ENCODE results near the gene METTL9. TPM values are rescaled to one million over a fixed set of nuclear protein-coding genes. Genes with fewer than 3 reads are reported as not detected.

The METTL9 gene
- total RNA-seq, 4 donors from 2014 or later = 97.0 to 118 (median 108) TPM

DNA sequence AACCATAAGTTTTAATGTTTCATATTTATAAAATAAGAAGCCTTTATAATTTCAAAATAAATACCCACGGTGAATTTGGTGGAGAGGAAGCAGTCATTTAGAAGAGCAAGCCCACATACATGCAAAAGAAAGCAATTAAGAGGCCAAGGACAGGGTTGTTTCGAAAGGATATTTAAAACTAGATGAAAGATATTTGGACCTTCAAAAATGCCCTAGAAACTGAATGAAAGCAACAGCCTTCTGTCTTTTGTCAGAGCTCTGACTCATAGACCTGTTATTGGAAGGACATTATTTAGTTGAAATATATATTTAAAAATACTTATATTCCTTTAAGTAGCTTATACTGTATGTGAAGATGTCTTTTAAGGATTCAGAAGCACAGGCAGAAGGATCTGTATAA lies 8.6 kb upstream of the METTL9 start:
- Histone ChIP-seq H3K27me3 (no peaks in the 10 kb centered on the region), H3K4me3 (no peak overlapping the region), H3K4me1 (no peaks in the 10 kb centered on the region), H3K9me3 (no peaks in the 10 kb centered on the region), H3K36me3 (no peaks in the 10 kb centered on the region), H3K27ac (no peak overlapping the region)
- TF ChIP-seq POLR2AphosphoS5 (IDR thresholded peaks at IDR 0.05) = no peak
- TF ChIP-seq, protein P1, sequence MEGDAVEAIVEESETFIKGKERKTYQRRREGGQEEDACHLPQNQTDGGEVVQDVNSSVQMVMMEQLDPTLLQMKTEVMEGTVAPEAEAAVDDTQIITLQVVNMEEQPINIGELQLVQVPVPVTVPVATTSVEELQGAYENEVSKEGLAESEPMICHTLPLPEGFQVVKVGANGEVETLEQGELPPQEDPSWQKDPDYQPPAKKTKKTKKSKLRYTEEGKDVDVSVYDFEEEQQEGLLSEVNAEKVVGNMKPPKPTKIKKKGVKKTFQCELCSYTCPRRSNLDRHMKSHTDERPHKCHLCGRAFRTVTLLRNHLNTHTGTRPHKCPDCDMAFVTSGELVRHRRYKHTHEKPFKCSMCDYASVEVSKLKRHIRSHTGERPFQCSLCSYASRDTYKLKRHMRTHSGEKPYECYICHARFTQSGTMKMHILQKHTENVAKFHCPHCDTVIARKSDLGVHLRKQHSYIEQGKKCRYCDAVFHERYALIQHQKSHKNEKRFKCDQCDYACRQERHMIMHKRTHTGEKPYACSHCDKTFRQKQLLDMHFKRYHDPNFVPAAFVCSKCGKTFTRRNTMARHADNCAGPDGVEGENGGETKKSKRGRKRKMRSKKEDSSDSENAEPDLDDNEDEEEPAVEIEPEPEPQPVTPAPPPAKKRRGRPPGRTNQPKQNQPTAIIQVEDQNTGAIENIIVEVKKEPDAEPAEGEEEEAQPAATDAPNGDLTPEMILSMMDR (IDR thresholded peaks at IDR 0.05) = no peak
- no peak for TF ChIP-seq EP300 (IDR thresholded peaks at IDR 0.05)
- TF ChIP-seq POLR2A (IDR thresholded peaks at IDR 0.05) = no peak
- no peak for ATAC-seq
- 48 to 54% methylated on average over 2 of the region's 2 CpGs for WGBS, 2 donors (ENCODE audit: low coverage in 1 of 2)

DNA sequence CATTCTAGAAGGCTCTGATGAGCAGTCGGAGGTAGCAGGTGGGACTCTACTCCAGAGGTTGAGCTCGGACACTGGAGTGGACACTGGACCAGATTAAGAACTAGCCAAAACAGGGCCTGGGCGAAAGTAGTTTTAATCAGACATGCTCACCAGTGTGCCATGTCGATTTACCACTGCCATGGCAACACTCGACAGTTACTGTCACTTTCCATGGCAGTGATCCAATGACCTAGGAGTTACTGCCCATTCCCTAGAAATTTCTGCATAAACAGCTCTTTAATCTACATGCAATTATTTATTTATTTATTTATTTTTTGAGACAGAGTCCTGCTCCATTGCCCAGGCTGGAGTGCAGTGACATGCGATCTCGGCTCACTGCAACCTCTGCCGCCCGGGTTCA lies 7.2 kb upstream of the METTL9 start:
- Histone ChIP-seq H3K27me3 (no peaks in the 10 kb centered on the region), H3K4me3 (no peak overlapping the region)
- WGBS, 2 donors (ENCODE audit: low coverage in 1 of 2) = 82 to 87% methylated on average over 2 to 9 of the region's 9 CpGs

DNA sequence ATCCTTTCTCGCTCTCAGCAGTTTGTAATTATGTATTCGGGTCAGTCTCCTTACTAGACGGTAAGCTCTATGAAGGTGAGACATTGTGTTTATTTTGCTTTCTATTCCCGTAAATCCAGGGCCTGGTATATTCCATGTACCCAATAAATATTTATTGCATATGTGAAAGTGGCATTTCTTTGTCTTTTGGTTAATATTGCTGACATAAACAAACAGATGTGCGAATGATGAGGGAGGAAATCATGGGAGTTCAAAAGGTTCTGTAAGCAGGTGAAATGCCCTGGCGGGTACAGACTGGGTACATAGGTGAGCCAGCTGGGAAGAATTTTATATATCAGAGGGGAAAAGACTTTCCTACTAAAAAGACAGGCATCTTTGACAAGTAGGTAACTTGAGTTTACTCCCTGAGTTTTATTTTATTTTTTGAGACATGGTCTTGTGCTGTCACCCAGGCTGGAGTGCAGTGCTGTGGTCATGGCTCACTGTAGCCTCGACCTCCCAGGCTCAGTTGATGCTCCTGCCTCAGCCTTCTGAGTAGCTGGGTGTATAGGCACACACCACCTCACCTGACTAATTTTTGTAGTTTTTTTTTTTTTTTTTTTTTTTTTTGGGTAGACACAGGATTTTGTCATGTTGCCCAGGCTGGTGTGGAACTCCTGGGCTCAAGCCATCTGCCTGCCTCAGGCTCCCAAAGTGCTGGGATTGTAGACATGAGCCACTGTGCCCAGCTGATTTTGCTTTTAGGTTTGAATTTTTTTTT lies 5.7 kb upstream of the METTL9 start:
- H3K27me3 ChIP-seq = no peaks in the 10 kb centered on the region
- no peaks in the 10 kb centered on the region for H3K9me3 ChIP-seq
- no peak overlapping the region for H3K27ac ChIP-seq
- WGBS, 2 donors (ENCODE audit: low coverage in 1 of 2) = 48 to 61% methylated on average over 5 to 7 of the region's 7 CpGs
- H3K4me3 ChIP-seq = no peak overlapping the region
- peaks cover 0 to 10% (median 0%) of the 10 kb centered on the region in 3 donors for H3K4me1 ChIP-seq
- no peaks in the 10 kb centered on the region for H3K36me3 ChIP-seq
- ATAC-seq = no peak
- TF ChIP-seq POLR2AphosphoS5 (IDR thresholded peaks at IDR 0.05) = no peak
- TF ChIP-seq EP300 (IDR thresholded peaks at IDR 0.05) = no peak
- TF ChIP-seq, protein P1 (IDR thresholded peaks at IDR 0.05) = no peak
- no peak for TF ChIP-seq POLR2A (IDR thresholded peaks at IDR 0.05)

More for the DNA sequence above, 7.2 kb upstream of the METTL9 start:
- TF ChIP-seq, protein P1 (IDR thresholded peaks at IDR 0.05) = no peak
- TF ChIP-seq POLR2AphosphoS5 (IDR thresholded peaks at IDR 0.05) (no peak), EP300 (IDR thresholded peaks at IDR 0.05) (no peak), POLR2A (IDR thresholded peaks at IDR 0.05) (no peak)
- Histone ChIP-seq H3K9me3 (no peaks in the 10 kb centered on the region), H3K27ac (no peak overlapping the region), H3K36me3 (no peaks in the 10 kb centered on the region), H3K4me1 (no peaks in the 10 kb centered on the region)
- ATAC-seq = no peak

DNA sequence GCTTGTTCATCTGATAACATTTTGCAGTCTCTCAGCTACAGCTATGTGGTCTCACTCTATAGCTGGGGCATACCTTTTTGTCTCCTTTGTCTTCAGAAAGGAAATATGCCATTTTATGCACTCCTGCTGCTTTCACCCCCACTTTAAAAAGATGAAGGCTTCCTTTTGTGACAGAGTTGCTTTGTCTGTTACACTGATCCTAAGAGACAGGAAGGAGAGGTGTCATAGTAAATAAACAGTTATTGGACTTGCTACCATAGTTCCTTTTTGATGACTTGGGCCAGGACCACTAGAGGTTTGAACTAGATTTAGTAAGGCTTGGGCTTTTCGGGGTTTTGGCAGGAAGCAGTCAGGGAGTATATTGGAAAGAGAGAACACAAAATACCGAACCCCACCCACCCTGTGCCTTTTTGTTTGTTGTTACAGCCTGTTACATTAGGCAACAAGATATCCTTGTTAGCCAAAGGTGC lies 1.8 kb upstream of the METTL9 start:
- 62 to 92% methylated on average over 2 of the region's 2 CpGs for WGBS, 2 donors (ENCODE audit: low coverage in 1 of 2)
- no peaks in the 10 kb centered on the region for H3K9me3 ChIP-seq
- H3K4me1 ChIP-seq = peaks cover 0 to 38% (median 9%) of the 10 kb centered on the region in 3 donors
- TF ChIP-seq, protein P1 (IDR thresholded peaks at IDR 0.05) = no peak
- TF ChIP-seq POLR2A (IDR thresholded peaks at IDR 0.05) = no peak
- TF ChIP-seq EP300 (IDR thresholded peaks at IDR 0.05) = no peak
- no peak for TF ChIP-seq POLR2AphosphoS5 (IDR thresholded peaks at IDR 0.05)
- no peak for ATAC-seq
- no peaks in the 10 kb centered on the region for H3K36me3 ChIP-seq
- H3K4me3 ChIP-seq = no peak overlapping the region
- no peaks in the 10 kb centered on the region for H3K27me3 ChIP-seq
- H3K27ac ChIP-seq = peak overlapping the region in 1 of 4 donors; percentile 96

DNA sequence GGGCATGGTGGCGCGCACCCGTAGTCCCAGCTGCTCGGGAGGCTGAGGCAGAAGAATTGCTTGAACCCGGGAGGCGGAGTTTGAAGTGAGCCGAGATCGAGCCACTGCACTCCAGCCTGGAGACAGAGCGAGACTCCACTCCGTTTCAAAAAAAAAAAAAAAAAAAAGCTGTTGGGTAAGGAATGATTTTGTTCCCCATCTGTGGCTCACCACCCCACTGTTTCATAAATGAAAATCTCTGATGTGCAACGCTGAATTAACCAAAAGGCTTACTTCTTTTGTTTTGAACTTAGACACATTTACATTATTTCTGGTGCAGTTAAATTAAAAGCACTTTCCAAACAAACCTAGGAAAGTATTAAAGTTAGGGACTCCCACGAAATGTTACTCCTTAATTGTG lies 1.2 kb upstream of the METTL9 start:
- peak overlapping the region in 1 of 2 donors; percentile 97 for H3K4me3 ChIP-seq
- H3K27ac ChIP-seq = peak overlapping the region; percentile 77 to 97 (median 94)
- no peak for TF ChIP-seq EP300 (IDR thresholded peaks at IDR 0.05)
- TF ChIP-seq, protein P1 (IDR thresholded peaks at IDR 0.05) = no peak
- TF ChIP-seq POLR2AphosphoS5 (IDR thresholded peaks at IDR 0.05) = no peak
- TF ChIP-seq POLR2A (IDR thresholded peaks at IDR 0.05) = no peak
- no peaks in the 10 kb centered on the region for H3K27me3 ChIP-seq
- 69 to 80% methylated on average over 6 to 10 of the region's 12 CpGs for WGBS, 2 donors (ENCODE audit: low coverage in 1 of 2)
- ATAC-seq = no peak
- H3K9me3 ChIP-seq = no peaks in the 10 kb centered on the region
- H3K4me1 ChIP-seq = peaks cover 0 to 44% (median 9%) of the 10 kb centered on the region in 3 donors
- no peaks in the 10 kb centered on the region for H3K36me3 ChIP-seq

Data from gastroesophageal sphincter (tissue), 4 donors.